HG03280 (cell line): ENCODE measurements around the gene AOPEP.
"Not testable (repeated sequence)": the region's sequence is repeated elsewhere in the genome, so short reads cannot be mapped to it uniquely, and the experiment has no call there.

Experiments
- ATAC-seq: cut with Tn5 transposase; IDR thresholded peaks from one replicate; pipeline ENCODE4 v1.9.1; 2021; ENCODE audit warnings: mild to moderate bottlenecking, moderate library complexity; ENCODE audit not compliant: unreplicated experiment

The AOPEP gene

DNA sequence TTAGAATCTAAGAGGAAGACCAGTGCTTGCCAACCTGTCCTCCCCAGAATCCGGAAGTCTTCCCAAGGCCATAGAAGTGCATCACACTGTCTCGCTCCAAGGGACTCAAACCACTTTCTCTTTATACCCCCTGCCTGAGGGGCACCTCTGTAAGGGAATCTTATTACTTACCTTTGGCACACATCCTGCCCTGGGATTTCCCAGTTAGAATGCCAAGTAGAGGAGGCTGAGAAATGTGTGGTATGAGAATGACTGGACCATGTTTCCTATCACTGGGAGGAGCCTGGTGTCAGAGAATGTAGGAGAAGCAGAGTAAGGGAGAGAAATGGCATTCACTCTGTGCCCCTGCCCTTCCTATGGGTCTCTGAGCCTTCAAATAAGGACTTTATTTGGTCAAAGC, 85.8 kb downstream of the AOPEP start:
- ATAC-seq, result no peak

DNA sequence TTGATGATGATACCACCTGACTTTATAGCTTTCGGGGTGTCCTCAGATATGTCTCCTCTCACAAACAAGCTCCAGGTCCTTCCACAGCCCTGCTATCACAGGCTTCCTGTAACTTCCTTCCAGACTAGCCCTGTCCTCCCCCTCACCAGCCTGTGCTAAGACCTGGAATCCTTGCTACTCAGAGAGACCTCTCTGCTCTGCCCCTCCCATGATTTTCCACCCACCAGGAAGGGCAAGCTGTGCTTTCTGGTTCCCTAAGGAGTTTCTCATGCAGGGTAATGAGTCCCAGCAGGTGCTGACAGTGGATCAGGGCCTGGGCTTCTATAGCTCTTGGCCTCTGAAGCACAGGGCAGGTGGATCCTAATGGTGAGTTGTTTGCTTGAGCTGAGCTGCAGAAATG, 86.9 kb downstream of the AOPEP start:
- ATAC-seq, result no peak

DNA sequence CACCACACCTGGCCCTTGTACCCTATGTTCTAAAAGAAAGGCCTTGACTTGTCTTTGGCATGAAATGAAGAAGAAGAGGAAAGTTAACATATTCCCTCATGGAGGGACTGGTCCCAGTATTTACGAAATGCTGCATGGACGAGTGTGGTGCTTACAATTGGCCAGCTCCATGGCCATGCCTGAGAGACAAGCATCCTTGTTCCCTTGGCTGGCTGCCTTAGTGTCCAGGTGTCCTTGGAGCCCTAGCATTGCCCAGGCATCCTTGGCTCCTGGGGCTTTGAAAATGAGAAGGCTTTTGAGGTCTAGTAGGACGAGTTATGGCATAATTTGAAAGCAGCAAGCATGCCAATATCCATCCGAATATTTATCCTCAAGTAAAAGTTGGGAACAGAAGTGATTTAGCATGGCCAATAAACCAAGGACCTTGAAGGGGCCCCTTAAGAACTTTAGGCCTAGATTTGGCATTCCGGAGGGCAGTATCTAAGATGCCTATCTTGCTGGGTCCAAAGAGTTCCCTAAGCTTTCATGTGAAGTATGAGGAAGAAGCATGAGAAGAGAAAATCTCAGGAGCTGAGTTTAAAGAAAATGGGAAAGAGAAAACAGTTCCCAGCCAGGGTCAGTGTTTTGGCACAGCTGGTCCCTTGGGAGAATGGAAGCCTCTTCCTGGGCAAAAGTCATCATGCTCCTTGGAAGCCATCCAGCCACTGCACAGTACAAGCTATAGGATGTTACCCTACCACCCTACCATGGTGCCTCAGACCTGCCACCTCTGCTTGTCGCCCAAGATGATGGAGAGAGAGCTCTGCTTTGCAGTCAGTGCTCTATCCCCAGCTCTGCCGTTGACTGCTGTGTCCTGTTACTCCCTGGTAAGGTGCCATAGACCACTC, 91.0 kb downstream of the AOPEP start:
- ATAC-seq, result no peak

DNA sequence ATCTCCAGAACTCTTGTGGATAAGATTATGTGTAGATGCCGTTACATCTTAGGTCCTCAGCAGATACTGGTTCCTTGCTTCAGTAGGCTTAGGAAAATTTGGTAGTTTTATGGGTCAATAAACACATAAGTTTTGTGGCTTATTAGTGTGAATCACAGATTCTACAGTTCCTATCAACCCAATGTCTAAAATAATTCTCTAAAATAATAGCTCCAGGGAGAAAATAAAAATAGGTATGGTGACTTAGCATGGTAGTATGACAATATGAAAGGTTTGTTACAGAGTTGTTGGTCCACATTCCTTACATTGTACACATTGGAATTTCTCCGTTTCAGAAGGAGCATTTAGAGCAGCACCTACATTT, 91.7 kb downstream of the AOPEP start:
- no peak for ATAC-seq

DNA sequence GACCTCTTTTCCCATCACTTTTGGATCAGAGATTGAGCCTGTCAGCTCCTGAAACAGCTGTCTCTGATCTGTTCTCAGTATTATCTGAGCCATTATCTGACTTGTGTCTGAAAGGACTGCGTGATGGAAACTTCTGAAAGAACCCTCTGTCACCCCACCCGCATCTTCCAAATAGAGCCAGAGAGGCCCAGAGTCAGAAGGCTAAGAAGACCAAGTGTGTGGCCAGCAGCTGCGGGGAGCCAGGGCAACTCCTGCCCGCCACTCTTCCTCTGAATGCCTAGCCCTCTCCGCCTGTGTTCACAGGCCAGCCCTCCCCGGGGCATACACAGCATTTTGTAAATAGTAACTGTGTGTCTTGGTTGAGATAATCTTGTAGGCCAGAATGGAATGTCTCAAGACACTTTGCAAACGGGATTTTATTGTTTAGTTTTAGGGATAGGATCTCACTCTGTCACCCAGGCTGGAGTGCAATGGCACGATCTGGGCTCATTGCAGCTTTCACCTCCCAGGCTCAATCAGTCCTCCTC, 92.7 kb downstream of the AOPEP start:
- ATAC-seq, result no peak

DNA sequence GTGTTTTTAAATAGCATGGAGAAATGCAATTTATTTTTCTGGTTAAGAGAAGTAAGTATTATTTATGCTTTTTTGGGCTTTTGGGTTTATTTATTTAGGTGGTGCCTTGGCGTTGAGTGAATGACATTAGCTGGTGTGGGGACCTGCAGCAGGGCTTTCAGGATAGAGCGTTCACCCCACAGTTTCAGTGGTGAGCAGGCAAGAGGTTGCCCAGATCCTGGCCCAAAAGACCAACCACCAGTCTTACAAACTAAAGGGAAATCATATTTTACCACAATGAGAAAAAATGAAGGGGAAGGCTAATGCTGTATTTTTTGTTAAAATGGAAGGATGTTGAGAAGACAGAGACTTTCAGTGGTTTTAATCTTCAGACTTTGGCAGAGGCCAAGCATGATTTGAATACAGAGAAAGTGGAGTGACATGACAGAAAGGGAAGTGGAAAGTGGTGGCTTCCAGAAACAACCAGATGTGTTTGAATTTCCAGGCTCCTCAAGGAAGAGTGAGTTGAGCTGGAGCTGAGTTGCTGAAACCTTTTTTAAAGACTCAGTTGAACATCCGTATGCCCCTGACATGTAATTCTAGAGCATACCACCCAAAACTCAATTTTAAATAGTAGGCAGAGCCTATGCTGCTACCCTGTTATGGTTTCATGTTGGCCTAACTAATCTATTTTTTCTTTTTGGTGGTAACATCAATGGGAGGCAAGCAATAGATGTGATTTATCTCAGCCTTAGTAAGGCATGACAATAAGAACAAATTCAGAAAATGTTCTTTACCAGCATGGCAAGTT, 94.8 kb downstream of the AOPEP start:
- ATAC-seq, result peak; percentile 70

DNA sequence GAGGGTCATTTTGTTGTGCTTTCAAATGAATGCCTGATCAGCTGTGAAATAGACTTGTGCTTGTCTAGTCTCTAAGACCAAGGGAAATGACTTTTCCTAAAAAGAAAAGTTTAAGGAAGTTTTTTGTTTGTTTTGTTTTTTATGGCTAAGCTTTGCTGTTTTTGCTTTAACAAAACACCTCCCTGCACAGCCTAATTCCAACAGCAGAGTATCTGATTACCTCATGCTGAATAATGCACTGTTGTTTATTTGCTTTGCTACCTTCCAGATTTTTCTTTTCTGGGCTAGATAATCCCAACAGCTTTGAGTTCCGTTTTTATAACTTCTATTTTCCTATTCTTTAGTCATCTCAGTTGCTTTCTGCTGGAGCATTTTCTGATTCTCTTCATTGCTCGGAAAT, 95.8 kb downstream of the AOPEP start:
- ATAC-seq, result no peak

DNA sequence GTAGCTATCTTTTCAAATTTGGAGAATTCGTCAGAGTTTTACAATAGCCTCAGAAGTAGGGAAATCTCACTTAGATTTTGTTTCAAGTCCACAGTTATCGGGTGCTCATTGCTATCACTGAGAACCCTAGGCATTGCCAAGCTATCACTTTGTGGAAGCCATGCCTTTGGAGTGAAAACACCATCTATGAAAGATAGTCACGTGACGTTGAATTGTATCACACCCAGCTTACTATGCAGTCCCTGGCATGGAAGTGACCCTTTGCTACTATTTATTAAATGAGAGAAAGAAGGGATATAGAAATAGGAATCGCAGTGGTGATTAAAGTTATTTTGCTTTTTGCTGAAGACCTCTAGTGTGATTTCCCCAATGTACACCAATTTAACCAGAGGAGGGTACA, 97.2 kb downstream of the AOPEP start:
- no peak for ATAC-seq

DNA sequence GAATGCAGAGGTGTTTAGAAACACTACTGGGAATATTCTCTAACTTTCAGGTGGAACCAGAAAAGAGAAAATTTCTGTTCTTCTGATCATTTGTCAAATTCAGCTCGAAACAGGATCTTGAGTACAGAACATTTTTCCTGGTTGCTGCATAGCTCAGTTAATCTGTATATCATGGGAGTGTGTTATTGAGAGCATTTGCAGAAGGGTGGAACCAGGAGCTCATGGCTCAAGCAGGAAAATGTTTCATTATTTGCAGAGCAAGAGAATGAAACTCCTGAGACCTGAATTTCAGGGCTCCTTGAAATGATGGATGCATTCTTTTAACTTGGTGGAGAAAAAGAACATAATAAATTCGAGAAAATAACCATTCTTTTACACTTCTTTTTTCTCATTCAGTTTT, 97.9 kb downstream of the AOPEP start:
- ATAC-seq, result no peak

DNA sequence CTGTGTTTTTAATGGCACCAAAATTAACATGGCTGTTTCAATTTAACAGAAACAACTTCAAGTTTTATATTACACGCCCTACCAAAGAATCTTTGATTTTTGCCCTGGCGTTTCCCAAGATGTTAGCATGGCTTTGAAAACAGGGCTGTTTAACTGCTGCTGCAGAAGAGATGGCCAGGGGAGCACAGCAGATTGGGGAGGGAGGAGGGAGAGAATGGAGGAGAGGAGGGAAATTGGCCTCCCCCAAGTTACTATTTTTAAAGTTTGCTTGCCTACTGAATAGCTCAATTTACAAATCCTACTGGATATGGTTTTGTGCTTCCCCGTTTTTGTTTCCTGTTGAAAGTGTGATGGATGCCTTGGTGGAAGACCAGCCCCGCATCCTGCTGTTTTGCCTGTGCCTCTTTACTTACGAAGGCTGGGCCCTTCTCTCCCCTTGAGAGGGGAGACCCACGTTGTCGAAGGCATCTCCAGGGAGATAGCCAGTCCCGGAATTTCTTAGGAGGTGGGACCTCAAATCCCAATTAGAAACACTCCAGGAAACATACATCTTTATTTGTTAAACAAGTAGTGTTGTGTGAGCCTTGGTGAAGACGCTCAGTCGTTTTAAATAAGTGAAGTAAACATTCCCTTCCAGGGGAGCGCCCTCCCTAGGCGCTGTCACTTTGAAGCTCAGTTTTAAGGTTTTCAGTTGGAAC, 98.6 kb downstream of the AOPEP start:
- ATAC-seq, result no peak

DNA sequence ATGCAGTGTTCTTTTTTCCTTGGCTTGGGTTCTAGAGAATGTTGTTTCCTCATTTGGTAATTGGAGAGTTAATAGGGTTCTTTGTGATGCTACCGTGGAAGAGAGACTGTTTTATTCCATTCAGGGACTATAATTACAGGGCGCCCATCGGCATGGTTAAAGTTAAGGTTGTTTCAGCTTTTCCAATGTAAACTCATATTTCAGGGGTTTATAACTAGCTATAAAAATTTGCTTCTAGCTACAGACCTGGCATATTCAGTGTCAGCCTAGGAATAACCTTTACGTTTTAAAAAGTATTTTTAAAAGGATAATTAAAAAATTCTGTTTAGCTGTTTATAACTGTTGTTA, 99.1 kb downstream of the AOPEP start:
- ATAC-seq, result no peak

DNA sequence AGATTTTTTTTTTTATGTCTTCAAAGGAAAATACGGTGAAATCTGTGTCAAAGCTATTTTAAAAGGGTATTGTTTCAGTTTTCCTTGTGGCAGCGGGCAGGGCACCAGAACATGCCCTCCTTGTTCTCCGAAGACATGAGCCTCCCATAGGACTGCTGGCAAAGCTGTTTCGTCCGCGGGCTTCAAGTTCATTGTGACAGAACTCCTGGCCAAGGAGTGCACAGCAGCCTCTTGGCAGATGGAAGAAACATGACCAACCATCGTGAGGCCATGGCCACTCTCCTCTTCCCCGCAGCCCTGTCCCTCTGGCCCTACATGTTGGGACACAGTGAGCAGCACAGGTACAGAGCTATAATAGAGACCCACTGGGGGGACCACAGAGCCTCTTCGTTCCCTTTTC, 99.5 kb downstream of the AOPEP start:
- ATAC-seq, result no peak

DNA sequence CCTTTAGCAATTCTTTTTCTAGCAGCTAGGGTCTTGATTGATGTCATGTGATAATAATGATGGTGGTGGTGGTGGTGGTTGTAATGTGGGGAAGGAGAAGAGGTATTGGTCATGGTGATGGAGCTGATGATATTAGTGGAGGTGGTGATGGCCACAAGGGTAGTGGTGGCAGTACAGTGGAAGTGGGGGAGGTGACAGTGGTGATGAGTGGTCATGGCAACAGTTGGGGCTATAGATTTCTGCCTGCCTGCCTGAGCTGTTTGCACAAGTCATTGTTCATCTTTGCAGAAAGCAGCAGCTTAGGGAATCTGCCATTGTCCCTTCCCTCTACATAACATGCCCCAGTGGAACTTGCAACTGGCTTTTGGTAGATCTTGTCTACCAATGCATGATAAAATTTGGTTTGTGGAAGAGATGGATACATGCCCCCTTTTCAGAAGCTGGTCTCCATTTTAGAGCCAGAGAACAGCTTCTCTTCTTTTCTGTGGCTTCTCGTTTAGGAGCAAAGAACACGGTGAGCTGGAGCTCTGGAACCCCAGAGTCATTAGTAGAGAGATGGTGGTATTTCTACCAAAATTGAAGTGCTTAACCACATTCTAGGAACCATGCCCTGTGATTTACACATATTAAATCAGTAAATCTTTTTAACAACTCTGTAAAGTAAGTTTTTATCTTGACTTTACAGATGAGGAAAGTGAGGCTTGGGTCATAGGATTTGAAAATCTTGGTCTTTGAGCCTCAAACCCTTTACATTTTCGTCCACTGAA, 100.3 kb downstream of the AOPEP start:
- ATAC-seq, result no peak

DNA sequence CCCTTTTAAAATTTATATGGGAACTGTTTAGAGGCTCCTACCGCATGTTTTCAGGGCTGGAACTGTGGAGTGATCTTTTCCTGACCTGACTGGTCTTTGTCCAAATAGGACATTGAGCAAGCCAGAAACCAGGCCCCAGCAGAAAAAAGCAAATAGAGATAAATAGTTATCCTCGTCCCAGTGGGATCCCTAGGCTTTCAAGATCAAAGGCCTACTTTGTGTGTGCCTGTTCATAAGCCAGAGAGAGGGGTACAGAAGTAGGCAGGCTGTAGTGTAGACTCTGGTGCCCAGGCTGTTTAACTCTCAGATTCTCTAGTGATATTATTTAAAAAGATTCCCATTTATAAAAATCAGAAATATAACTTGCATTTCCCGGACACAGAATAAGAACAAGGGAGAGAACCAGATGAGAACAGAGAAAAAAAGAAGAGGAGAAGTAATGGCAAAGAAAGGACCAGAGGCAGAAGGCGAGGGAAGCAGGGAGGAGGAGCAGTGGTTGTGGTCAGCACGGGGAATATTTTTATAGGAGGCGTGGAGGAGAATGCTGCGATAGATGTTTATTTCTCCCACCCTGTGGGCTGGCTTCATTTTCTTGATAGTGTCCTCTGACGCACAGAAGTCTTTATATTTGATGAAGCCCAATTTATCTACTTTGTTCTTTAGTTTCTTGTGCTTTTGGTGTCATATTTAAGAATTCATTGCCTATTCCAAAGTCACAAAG, 101.2 kb downstream of the AOPEP start:
- no peak for ATAC-seq

DNA sequence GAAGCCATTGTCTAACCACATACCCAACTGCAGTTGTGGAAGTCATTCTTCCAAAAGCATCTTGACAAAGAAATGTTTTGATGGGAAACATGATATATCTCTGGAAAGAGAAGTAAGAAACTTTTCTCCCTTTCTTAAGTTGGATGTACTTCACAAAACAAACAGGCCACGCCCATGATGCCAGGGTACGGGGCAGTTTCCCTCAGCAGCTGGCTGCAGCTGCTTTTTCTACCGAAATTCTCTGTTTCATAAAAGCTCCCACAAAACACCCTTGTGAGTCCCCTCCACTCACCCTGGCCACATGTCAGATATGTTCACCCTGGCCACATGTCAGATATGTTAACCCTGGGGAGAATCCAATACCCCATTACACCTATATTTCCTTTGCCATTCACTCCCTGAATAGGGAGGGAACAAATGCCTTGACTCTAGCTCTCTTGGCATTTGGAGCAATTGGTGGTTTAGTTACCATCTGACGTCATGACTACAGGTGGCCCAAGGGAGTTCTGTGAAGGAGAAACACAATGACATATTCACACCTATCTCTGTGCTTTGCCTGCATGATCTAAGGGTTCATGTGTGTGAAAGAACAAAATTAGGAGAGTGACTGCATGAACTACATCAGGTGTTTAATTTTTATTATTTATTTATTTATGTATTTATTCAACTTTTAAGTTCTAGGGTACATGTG, 103.0 kb downstream of the AOPEP start:
- no peak for ATAC-seq

DNA sequence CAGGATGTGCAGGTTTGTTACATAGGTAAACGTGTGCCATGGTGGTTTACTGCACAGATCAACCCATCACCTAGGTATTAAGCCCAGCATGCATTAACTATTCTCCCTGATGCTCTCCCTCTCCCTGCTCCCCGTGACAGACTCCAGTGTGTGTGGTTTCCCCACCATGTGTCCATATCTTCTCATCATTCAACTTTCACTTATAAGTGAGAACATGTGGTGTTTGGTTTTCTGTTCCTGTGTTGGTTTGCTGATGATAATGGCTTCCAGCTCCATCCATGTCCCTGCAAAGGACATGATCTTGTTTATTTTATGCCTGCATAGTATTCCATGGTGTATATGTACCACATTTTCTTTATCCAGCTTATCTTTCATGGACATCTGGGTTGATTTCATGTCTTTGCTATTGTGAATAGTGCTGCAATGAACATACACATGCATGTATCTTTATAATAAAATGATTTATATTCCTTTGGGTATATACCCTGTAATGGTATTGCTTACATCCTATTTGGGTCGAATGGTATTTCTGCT, 103.6 kb downstream of the AOPEP start:
- not testable (repeated sequence) for ATAC-seq

DNA sequence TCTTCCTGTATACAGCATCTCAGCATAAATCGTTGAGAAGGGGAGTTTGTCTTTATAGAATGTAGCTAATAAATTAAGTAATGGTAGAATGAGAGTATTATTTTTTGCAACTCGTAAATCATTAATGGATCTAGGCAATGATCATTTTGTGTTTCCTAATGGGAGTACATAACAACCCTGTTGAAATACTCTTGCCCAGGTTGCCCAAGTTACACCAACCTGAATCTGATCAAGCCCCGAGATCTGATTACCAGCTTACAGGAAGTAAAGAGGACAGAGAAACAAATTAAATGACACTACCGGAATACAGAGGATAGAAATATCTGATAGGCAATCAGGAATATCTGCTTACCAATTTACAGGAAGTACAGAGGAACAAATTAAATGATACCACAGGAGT, 107.3 kb downstream of the AOPEP start:
- ATAC-seq, result no peak

DNA sequence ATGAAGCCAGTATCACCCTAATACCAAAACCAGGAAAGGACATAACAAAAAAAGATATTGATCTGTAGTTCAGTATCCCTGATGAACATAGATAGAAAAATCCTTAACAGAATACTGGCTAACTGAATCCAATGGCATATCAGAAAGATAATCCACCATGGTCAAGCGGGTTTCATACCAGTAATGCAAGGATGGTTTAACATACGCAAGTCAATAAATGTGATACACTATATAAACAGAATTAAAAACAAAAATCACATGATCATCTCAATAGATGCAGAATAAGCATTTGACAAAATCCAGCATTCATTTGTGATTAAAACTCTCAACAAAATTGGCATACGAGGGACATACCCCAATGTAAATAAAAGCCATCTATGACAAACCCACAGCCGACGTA, 110.9 kb downstream of the AOPEP start:
- no peak for ATAC-seq

DNA sequence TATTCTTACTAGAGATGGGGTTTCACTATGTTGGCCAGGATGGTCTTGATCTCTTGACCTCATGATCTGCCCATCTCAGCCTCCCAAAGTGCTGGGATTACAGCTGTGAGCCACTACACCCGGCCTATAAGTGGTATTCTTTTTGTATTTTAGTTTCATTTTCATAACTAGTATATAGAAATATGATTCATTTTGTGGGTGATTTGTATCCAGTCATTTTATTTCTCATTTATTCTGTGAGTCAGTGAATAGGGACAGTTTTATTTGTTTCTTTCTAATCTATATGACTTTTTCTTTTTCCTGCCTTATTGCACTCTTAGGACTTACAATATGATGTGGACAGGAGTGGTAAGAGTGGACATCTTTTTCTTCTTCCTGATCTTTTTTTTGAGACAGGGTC, 112.9 kb downstream of the AOPEP start:
- ATAC-seq, result no peak
